Measurements from ENCODE around the gene CYP2W1.
"Not testable (repeated sequence)": the region's sequence is repeated elsewhere in the genome, so short reads cannot be mapped to it uniquely, and the experiment has no call there.

The CYP2W1 gene

DNA sequence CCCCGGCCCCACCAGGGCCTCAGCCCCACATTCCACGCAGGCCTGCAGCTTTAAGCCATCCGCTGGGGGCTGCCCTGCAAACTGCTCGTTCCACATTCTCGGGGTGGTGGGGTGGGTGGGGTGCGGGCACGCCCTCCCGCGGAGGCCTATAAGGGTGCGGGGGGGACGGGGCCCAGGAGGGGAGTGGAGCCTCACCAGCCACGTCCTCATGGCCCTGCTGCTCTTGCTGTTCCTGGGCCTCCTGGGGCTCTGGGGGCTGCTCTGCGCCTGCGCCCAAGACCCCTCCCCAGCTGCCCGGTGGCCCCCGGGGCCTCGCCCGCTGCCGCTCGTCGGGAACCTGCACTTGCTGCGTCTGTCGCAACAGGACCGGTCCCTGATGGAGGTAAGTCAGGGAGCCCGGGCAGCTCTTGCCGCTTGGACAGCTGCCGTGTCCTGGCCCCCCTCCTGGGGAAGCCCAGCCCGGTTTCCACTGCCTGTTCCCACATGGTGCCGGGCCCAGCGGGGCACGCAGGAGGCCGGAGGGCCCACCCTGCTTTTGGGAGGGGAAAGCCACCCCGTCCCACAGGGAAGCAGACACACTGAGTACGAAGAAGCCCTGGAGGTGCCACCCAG is at the start of gene CYP2W1:
Gene CYP2W1, plus strand, starts transcription at position 178 of the 612 bp plus-strand sequence. Its CDS starts 31 bp downstream, at position 209.
- no peak for DNase-seq

- DNase-seq: no peak
Measured at GRCh38 chr7:934469-935163, 48.4 kb upstream of the CYP2W1 start.

GRCh38 chr7:935164-935873 is 47.7 kb upstream of the CYP2W1 start:
- DNase-seq: no peak

- DNase-seq: no peak
Measured at GRCh38 chr7:935874-936385, 47.1 kb upstream of the CYP2W1 start.

- no peak for DNase-seq
Measured at GRCh38 chr7:936386-937054, 46.5 kb upstream of the CYP2W1 start.

- DNase-seq: no peak
Measured at GRCh38 chr7:937856-938484, 45.0 kb upstream of the CYP2W1 start.

DNA sequence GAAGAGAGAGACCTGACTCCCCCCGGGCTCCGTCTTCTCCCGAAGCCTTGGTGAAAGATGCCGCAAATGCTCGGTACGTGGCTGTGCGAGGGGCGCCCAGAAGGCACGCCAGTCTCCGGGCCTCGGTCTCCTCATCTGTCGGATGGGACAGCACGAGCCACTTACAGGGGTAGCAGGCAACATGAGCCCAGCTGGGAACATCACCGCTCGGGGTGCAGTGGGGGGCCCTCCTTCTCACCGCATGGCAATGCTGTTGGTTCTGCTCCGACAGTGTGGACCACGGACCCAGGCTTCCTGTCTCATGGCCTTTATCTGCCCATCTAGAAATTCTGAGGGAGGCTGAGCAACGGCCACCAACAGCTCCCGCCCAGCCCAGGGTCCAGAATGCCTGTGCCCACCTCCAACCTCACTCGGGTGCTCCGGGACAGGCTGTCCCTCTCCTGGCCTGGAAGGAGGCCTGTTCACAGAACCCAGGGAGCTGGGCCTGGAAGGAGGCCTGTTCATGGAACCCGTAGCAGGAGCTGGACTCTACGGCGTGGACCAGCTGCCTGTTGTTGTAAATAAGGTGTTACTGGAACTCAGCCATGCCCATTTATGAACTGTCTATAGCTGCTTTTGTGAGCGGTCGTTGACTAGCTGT is 44.3 kb upstream of the CYP2W1 start:
- DNase-seq: no peak

DNA sequence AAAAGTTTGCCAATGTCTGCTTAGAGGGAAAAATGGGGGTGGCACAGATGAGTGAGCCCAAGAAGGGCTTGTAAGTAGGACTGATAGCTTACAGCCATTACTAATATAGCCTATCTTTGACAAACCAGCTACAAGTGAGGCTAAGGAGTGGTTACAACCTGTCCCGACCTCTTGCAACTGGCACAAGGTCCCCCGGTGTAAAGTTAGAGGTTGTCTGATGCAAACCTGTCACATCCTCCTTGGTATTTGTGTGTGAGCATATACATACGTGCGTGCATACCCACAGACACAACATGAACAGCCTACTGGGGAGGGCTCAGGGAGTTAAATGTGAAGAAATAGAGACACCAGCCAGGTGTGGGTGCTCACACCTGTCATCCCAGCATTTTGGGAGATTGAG is 43.1 kb upstream of the CYP2W1 start:
- DNase-seq: no peak

DNA sequence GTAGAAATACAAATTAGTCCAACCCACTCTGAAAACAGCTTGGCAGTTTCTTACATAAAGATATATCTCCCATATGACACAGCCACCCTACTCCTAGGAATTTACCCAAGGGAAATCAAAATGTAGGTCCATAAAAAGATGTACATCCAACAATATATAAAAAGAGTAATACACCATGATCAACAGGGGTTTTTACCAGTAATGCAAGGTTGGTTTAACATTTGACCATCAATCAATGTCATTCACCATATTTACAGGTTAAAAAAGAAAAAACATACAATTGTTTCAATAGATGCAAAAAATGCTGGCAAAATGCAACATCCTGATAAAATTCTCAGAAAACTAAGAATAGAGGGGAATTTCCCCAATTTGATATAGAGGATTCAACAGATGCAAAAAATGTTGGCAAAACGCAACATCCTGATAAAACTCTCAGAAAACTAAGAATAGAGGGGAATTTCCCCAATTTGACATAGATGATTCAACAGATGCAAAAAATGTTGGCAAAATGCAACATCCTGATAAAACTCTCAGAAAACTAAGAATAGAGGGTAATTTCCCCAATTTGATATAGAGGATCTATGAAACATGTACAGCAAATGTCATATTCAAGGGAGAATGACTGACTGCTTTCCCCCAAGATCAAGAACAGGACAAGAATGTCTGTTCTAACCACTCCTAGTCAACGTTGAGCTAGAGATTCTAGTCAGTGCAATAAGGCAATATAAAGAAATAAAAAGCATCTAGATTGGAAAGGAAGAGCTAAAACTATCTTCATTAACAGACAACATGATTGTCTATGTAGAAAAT is 42.2 kb upstream of the CYP2W1 start:
- DNase-seq: no peak

DNA sequence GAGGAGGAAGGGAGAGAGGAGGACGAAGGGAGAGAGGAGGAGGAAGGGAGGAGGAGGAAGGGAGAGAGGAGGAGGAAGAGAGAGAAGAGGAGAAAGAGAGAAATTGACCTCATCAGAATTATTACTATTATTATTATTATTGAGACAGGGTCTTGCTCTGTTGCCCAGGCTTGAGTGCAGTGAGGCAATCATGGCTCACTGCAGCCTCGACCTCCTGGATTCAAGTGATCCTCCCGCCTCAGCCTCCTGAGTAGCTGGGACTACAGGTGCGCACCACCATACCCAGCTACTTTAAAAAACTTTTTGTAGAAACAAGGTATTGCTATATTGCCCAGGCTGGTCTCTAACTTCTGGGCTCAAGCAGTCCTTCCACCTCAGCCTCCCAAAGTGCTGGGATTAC is 39.2 kb upstream of the CYP2W1 start:
- DNase-seq: not testable (repeated sequence)

GRCh38 chr7:944744-945143 is 38.2 kb upstream of the CYP2W1 start:
- no peak for DNase-seq

- DNase-seq: no peak
Measured at GRCh38 chr7:945147-945555, 37.8 kb upstream of the CYP2W1 start.

- DNase-seq: no peak
Measured at GRCh38 chr7:945556-946255, 37.3 kb upstream of the CYP2W1 start.

- no peak for DNase-seq
Measured at GRCh38 chr7:946256-946996, 36.6 kb upstream of the CYP2W1 start.

- no peak for DNase-seq
Measured at GRCh38 chr7:947391-948210, 35.4 kb upstream of the CYP2W1 start.

DNA sequence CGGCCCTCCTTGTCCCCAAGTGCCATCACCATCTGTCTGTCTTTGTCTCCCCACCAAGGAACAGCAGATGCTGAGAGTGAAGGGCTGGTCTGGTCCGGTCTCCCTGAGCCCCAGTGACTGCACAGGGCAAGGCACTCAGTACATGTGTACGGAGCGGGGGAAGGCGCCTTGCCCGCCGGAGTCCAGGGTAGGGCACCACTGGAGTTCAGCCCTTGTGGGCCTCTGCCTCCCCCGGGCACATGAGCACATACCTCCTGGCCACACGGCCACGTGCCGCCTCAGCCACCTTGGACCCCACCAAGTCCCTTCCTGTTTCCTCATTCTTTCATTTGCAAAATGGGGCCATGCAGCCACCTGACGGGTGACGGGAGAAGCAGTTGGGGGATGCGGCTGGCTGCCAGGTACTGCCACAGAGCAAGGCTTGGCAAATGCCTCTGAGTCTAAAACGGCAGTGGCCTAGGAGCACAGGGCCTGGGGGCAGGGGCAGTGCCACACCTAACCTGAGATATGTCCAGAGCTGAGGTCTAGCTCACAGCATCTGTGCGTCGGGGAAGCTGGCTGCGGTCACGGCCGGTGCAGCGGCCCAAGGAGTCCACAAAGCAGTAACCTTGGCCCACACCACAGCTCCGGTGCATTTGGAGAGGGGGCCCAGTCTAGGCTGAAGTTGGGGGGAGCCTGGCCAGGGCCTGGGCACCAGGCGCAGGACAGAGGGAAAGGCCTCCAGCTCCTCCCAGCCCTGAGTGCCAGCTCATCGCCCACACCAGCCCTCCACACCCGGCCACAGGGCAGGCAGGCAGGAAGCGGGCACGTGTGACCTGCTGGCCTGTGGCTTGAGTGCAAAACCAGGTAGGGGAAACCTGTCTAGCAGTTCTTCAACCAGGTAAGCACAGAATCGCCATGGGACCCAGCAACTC is 33.7 kb upstream of the CYP2W1 start:
- DNase-seq: no peak

- DNase-seq: no peak
Measured at GRCh38 chr7:951881-952547, 31.0 kb upstream of the CYP2W1 start.

Measured in AML-193 (cell line).